MM.1S (cell line): Measurements from ENCODE around the gene IKBKE.

Source experiments
- EZH2 ChIP-seq: fragments of 300-600 bp; sonication (generic); optimal IDR thresholded peaks from 2 replicates; pipeline ENCODE3; 2017; ENCODE audit warnings: low read depth, mild to moderate bottlenecking, antibody characterized with exemption, low read length, mixed read lengths
- TF ChIP-seq, protein P1 (sequence below): fragments of 300-600 bp; sonication (generic); IDR thresholded peaks from 2 replicates; pipeline ENCODE4 v1.5.1; 2016; ENCODE audit warnings: antibody characterized with exemption, low read length, mixed read lengths

DNA sequence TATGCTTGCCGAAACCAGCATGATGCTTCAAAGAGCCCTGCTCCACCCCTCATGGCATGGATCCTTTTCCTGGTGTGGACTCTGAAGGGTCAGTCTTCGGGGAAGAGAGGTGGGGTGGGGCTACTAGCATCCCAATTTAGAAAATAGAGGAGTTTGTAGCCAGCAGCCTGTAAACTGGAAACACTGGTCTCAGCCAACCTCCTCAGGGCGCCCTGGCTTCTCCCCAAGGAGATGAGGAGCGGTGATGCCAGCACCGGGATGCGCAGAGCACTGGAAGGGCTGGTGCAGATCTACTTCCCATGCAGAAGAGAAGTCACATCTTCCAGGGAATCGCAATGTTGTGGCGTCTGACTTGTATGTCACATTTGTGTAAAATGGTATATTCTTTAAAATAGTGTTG, 6.4 kb upstream of the IKBKE start:
- TF ChIP-seq, protein P1, sequence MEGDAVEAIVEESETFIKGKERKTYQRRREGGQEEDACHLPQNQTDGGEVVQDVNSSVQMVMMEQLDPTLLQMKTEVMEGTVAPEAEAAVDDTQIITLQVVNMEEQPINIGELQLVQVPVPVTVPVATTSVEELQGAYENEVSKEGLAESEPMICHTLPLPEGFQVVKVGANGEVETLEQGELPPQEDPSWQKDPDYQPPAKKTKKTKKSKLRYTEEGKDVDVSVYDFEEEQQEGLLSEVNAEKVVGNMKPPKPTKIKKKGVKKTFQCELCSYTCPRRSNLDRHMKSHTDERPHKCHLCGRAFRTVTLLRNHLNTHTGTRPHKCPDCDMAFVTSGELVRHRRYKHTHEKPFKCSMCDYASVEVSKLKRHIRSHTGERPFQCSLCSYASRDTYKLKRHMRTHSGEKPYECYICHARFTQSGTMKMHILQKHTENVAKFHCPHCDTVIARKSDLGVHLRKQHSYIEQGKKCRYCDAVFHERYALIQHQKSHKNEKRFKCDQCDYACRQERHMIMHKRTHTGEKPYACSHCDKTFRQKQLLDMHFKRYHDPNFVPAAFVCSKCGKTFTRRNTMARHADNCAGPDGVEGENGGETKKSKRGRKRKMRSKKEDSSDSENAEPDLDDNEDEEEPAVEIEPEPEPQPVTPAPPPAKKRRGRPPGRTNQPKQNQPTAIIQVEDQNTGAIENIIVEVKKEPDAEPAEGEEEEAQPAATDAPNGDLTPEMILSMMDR = no peak
- no peak for TF ChIP-seq EZH2
